HG02623 (cell line): ENCODE measurements around the gene HNRNPH3.
"Not testable (repeated sequence)": the region's sequence is repeated elsewhere in the genome, so short reads cannot be mapped to it uniquely, and the experiment has no call there.

Experiments
- ATAC-seq: cut with Tn5 transposase; IDR thresholded peaks from one replicate; pipeline ENCODE4 v1.9.1; 2021; ENCODE audit warnings: moderate library complexity; ENCODE audit not compliant: unreplicated experiment

Gene HNRNPH3, protein sequence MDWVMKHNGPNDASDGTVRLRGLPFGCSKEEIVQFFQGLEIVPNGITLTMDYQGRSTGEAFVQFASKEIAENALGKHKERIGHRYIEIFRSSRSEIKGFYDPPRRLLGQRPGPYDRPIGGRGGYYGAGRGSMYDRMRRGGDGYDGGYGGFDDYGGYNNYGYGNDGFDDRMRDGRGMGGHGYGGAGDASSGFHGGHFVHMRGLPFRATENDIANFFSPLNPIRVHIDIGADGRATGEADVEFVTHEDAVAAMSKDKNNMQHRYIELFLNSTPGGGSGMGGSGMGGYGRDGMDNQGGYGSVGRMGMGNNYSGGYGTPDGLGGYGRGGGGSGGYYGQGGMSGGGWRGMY

GRCh38 chr10:68331455-68332258 lies at the start of gene HNRNPH3:
HNRNPH3 (plus strand) TSS chr10:68332064; CDS start chr10:68337222, 5,158 bp downstream.
- peak; percentile 67 for ATAC-seq

GRCh38 chr10:68284062-68285001 lies 47.5 kb upstream of the HNRNPH3 start:
- no peak for ATAC-seq

GRCh38 chr10:68288717-68289116 lies 43.1 kb upstream of the HNRNPH3 start:
- no peak for ATAC-seq

DNA sequence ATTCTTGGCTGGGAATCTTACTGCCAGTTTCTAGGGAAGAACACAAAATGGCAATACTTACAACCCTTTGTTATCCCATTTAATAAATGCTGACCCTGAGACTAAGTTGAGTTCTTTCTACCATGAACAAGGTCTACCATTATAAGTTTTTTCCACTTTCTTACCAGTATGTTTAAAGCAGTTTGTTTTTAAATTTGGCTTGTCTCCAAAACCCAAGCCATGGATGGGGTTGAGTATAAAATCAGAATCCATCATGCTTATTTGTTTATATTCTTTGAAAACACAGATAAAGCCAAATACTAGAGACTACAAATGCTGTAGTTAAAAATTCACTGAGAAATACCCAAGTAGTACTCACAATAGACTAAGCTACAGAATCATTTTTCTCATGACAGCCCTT lies 41.1 kb upstream of the HNRNPH3 start:
- ATAC-seq = no peak

DNA sequence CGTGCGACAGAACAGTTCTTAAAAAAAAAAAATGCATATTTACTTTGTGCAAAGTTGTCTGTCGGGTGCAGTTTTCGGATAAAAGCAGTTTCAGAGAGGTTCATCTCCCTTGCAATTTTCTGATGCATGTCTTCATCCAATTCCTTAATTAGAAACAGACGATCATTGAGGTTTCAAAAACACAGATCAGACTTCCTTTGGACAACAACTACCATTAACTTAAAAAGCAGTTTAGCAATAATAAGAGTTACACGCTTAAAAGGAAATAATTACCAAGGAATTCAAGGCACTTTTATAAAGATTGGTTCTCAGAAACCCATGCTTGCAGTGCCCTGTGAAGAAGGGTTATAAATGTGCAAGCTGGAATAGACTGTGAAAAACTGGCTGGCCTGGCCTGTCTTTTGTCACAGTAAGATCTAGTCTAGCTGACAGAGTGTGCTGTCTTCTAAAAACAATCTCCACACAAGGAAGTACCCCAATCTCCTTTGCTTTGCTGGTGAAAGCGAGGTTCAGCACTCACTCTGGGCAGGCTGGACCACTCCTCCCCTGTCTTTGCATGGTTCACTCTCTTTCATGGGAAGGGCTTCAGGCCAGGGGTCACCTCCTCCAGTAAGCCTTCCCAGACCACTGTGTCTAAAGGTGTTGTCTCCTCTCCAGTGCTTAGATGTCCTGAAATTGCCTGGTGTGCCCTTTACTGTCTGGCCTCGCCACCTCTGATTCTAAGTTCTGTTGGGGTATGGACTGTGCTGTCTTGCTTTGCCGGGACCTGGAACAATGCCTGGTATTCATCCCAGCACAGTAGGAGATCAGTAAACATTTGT lies 34.8 kb upstream of the HNRNPH3 start:
- no peak for ATAC-seq

- ATAC-seq = no peak
Observed at GRCh38 chr10:68301301-68301700, 30.6 kb upstream of the HNRNPH3 start.

GRCh38 chr10:68301790-68302502 lies 29.9 kb upstream of the HNRNPH3 start:
- ATAC-seq = no peak

DNA sequence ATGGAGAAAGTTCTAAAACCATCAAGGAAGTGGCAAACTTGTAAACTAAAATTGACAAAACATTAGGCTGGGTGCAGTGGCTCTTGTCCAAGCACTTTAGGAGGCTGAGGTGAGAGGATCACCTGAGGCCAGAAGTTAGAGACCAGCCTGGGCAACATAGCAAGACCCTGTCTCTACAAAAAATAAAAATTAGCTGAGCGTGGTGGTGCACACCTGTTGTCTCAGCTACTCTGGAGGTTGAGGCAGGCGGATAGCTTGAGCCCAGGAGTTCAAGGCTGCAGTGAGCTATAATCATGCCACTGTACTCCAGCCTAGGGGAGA lies 29.4 kb upstream of the HNRNPH3 start:
- ATAC-seq = no peak

- no peak for ATAC-seq
Observed at GRCh38 chr10:68302871-68303270, 29.0 kb upstream of the HNRNPH3 start.

GRCh38 chr10:68303849-68304412 lies 27.9 kb upstream of the HNRNPH3 start:
- ATAC-seq = no peak

DNA sequence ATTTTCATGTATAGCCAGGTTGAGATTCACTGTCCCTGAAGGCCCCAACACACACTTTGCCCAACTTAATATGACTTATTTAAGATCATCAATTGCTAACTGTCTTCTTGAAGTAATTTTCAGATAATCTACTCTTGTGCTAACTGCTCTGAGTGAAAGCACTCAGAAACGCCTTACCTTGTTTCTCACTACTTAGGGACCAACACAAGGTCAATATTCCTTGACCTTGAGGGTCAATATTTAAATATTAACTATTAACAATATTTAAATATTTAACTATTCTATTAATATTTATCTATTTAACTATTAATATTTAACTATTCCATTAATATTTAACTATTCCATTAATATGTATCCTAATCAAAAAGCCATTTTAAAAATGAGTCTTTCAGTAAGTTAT lies 26.0 kb upstream of the HNRNPH3 start:
- ATAC-seq = no peak

DNA sequence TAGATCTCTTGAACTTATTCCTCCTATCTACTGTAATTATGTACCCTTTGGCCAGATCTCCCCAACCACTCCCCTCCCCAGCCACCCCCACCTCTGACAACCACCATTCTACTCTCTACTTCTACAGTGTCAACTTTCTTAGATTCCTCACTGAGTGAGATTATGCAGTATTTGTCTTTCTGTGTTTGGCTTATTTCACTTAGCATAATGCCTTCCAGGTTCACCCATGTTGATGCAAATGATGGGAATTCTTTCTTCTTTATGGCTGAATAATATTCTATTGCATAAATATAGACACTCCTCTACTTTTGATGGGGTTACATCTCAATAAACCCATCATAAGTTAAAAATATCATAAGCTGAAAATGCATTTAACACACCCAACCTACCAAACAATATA lies 21.3 kb upstream of the HNRNPH3 start:
- ATAC-seq = no peak

GRCh38 chr10:68314930-68315329 lies 16.9 kb upstream of the HNRNPH3 start:
- ATAC-seq = not testable (repeated sequence)

- no peak for ATAC-seq
Observed at GRCh38 chr10:68315582-68315981, 16.3 kb upstream of the HNRNPH3 start.

DNA sequence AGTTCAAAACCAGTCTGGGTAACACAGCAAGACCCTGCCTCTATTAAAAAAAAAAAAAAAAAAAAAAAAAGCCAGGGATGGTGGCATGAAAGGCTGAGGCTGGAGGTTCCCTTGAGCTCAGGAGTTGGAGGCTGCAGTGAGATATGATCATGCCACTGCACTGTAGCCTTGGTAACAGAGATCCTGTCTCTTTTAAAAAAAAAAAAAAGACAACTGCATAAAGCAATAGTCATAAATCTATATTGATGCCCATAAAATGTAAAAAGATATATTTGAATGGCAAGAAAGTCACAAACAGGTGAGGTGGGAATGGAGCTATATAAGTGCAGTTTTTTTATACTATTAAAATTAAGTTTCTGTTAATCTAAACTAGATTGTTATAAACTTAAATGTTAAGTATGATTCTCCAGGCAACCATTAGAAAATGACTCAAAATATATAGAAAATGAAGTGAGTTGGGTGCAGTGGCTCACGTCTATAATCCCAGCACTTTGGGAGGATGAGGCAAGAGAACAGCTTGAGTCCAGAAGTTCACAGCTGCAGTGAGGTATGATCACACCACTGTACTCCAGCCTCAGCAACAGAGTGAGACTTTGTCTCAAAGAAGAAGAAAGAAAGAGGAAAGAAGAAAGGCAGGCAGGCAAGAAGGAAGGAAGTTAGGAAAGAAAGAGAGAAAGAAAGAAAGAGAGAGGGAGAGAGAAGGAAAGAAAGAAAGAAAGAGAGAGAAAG lies 13.4 kb upstream of the HNRNPH3 start:
- ATAC-seq = no peak

DNA sequence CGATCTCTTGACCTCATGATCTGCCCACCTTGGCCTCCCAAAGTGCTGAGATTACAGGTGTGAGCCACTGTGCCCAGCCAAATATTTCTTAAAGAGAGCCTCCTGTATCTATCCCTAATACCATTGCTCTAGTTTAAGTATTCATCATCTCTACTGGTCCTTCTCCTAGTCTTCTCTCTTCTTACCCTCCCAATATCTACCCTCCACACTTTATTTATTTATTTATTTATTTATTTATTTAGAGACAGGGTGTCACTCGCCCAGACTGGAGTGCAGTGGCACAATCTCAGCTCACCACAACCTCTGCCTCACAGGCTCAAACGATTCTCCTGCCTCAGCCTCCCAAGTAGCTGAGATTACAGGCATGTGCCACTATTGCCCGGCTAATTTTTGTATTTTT lies 7.5 kb upstream of the HNRNPH3 start:
- not testable (repeated sequence) for ATAC-seq

GRCh38 chr10:68327889-68328786 lies 3.7 kb upstream of the HNRNPH3 start:
- ATAC-seq = no peak

DNA sequence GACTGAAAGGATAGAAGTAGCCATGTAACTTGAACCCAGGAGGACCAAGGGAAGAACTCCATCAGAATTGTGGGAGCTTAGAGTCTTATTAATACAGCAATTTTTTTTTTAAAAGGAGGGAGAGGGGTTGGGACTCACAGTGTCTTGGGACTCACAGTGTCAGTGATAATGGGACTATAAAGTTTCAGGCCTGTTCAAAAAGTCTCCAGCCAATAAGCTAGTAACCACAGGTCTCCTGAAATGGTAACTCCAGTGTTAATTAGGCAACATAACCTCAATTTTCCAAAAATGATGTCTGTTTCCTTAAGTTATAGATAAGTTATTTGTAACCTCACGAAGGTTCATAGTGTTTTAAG lies 2.4 kb upstream of the HNRNPH3 start:
- no peak for ATAC-seq
